Suprapubic skin (tissue), 4 donors: ENCODE measurements around the gene CCDC172. TPM values are rescaled to one million over a fixed set of nuclear protein-coding genes. Genes with fewer than 3 reads are reported as not detected.
"Not testable (repeated sequence)": the region's sequence is repeated elsewhere in the genome, so short reads cannot be mapped to it uniquely, and the experiment has no call there.

Experiments
- DNase-seq, 2 donors: peaks; one replicate each; pipeline ENCODE4 v3.0.0-alpha.2; 2019; ENCODE audit warnings: low spot score in 2 of 2
- H3K27ac ChIP-seq: fragments of 200-600 bp; sonication (generic); one replicate; pipeline ENCODE4 v1.5.1; 2019
- H3K27me3 ChIP-seq: fragments of 200-600 bp; sonication (generic); one replicate; pipeline ENCODE4 v1.5.1; 2019
- H3K36me3 ChIP-seq: fragments of 200-600 bp; sonication (generic); one replicate; pipeline ENCODE4 v1.5.1; 2019
- H3K4me1 ChIP-seq: fragments of 200-600 bp; sonication (generic); one replicate; pipeline ENCODE4 v1.5.1; 2019
- H3K4me3 ChIP-seq: fragments of 200-600 bp; sonication (generic); one replicate; pipeline ENCODE4 v1.5.1; 2019; ENCODE audit warnings: mild to moderate bottlenecking
- H3K9me3 ChIP-seq: fragments of 200-600 bp; sonication (generic); one replicate; pipeline ENCODE4 v1.5.1; 2019
- EP300 ChIP-seq: sonication (generic); formaldehyde crosslinking; IDR thresholded peaks from one replicate; pipeline ENCODE4 v1.6.1; 2017; ENCODE audit warnings: antibody characterized with exemption
- POLR2A ChIP-seq, 2 donors: fragments of 450-650 bp; IDR thresholded peaks; one replicate each; pipeline ENCODE4 v1.6.1; 2017; ENCODE audit warnings: antibody characterized with exemption in 2 of 2, mild to moderate bottlenecking in 2 of 2, moderate library complexity in 2 of 2
- POLR2AphosphoS5 ChIP-seq, 3 donors: sonication (generic); formaldehyde crosslinking; IDR thresholded peaks; one replicate each; pipeline ENCODE4 v1.6.1; 2017; ENCODE audit warnings: antibody characterized with exemption in 3 of 3
- WGBS: methylation state at CpG from one replicate; pipeline ENCODE4 v1.1.5; 2018; 5-methylcytosine and 5-hydroxymethylcytosine counted together
- total RNA-seq, 4 donors: library from RNA; depleted of rRNA; stranded (reverse); fragments of >200 nt; gene quantifications; one replicate each; pipeline ENCODE4 v1.1.0, GENCODE V29; 2016
- TF ChIP-seq, protein P1 (sequence below), 2 donors: fragments of 200-600 bp in 1 of 2; fragments of 450-650 bp in 1 of 2; sonication (generic) in 1 of 2; IDR thresholded peaks; one replicate each; pipeline ENCODE4 v1.5.1; 2016 to 2019; ENCODE audit warnings: antibody characterized with exemption in 2 of 2, mild to moderate bottlenecking in 1 of 2, moderate library complexity in 1 of 2

The CCDC172 gene
- total RNA-seq, 4 donors from 2014 or later: not detected

DNA sequence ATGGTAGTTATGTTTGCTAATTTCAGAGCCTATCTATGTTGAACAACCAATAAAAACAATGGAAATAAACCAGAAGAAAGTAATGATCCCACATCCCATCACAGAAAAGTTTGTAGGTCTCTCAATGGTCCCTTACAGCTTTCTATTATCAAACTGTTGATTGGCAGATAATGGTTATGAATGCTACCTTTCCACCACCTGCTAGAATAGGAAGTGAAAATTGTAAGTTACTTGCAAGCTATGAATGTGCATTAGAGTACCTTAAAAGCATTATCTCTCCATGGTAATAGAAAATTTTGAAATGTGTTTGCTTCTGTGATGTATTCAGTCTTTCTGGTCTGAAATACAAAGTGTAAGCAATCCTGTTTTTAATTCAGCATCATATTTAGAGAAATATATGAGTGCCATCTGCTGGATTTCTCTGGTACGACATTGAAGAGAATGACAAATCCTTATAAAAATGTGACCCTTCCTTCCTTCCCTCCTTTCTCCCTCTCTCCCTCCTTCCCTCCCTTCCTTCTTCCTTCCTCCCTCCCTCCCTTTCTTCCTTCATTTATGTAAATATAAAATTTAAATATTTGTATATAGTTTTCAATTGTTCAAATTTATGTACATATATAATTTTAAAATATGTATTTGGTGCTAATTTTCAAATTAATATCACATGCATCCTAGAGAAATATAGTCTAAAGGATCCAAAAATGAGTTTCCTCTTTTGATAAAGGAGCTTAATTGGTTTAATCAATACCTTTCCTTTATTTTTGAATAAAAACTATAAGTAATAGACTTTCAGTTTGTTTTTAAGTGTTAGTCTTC, 62.0 kb downstream of the CCDC172 start:
- H3K9me3 ChIP-seq: no peaks in the 10 kb centered on the region
- no peaks in the 10 kb centered on the region for H3K4me1 ChIP-seq
- no peak for TF ChIP-seq POLR2A (IDR thresholded peaks at IDR 0.05)
- TF ChIP-seq, protein P1, sequence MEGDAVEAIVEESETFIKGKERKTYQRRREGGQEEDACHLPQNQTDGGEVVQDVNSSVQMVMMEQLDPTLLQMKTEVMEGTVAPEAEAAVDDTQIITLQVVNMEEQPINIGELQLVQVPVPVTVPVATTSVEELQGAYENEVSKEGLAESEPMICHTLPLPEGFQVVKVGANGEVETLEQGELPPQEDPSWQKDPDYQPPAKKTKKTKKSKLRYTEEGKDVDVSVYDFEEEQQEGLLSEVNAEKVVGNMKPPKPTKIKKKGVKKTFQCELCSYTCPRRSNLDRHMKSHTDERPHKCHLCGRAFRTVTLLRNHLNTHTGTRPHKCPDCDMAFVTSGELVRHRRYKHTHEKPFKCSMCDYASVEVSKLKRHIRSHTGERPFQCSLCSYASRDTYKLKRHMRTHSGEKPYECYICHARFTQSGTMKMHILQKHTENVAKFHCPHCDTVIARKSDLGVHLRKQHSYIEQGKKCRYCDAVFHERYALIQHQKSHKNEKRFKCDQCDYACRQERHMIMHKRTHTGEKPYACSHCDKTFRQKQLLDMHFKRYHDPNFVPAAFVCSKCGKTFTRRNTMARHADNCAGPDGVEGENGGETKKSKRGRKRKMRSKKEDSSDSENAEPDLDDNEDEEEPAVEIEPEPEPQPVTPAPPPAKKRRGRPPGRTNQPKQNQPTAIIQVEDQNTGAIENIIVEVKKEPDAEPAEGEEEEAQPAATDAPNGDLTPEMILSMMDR (IDR thresholded peaks at IDR 0.05): peak; percentile 39 to 46
- 0% methylated on average over 1 of the region's 1 CpG for WGBS
- H3K4me3 ChIP-seq: no peak overlapping the region
- no peak for DNase-seq
- no peaks in the 10 kb centered on the region for H3K27me3 ChIP-seq
- H3K36me3 ChIP-seq: no peaks in the 10 kb centered on the region
- no peak overlapping the region for H3K27ac ChIP-seq

DNA sequence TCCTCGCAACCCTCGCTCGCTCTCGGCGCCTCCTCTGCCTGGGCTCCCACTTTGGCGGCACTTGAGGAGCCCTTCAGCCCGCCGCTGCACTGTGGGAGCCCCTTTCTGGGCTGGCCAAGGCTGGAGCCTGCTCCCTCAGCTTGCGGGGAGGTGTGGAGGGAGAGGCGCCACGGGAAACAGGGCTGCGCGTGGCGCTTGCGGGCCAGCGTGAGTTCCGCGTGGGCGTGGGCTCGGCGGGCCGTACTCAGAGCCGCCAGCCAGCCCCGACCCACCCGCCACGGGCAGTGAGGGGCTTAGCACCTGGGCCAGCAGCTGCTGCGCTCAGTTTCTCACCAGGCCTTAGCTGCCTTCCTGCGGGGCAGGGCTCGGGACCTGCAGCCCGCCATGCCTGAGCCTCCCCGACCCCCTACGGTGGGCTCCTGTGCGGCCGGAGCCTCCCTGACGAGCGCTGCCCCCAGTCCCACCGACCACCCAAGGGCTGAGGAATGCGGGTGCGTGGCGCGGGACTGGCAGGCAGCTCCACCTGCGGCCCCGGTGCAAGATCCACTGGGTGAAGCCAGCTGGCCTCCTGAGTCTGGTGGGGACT, 69.1 kb downstream of the CCDC172 start:
- not testable (repeated sequence) for DNase-seq, H3K9me3 ChIP-seq, H3K4me3 ChIP-seq, H3K4me1 ChIP-seq, H3K27ac ChIP-seq, H3K27me3 ChIP-seq, H3K36me3 ChIP-seq
- WGBS: 95% methylated on average over 27 of the region's 43 CpGs

DNA sequence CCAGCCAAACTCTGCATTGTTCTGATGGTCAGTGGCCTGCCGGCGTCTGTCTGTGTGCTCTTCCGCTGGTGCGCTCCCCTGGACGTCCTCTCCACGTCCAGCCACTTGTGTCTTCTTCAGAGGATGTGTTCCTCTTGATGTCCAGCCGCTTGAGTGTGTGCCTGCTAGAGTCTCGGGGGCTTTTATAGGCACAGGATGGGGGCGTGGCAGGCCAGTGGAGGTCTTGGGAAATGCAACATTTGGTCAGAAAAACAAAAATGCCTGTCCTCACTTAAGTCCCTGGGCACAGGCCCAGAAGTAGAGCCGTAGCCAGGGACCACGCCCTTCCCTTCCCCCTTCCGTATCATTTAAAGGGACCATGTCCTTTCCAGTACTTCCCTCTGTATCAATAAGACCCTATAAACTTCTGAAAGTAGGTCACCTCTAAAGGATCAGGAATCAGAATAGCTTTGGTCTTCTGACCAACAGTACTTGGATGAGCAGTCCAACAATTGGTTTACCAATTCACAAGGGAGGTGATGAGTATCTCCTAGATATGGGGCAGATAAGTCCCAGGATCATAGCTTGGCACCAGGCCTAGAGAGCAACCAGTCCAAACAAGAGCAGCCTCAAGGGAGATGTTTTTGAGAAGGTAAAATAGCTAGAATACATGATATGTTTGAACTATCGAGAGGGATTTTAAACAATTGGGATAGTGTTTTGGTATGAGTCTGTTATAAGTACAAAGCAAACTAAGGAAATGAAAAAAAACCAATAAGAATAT, 71.2 kb downstream of the CCDC172 start:
- TF ChIP-seq POLR2A (IDR thresholded peaks at IDR 0.05) (no peak), EP300 (no peak), POLR2AphosphoS5 (IDR thresholded peaks at IDR 0.05) (no peak)
- TF ChIP-seq, protein P1 (IDR thresholded peaks at IDR 0.05): no peak
- no peak overlapping the region for H3K4me3 ChIP-seq
- WGBS: 62% methylated on average over 13 of the region's 13 CpGs
- H3K4me1 ChIP-seq: peaks cover 6% of the 10 kb centered on the region
- H3K27ac ChIP-seq: no peak overlapping the region
- no peaks in the 10 kb centered on the region for H3K27me3 ChIP-seq
- DNase-seq: no peak
- no peaks in the 10 kb centered on the region for H3K36me3 ChIP-seq
- no peaks in the 10 kb centered on the region for H3K9me3 ChIP-seq

DNA sequence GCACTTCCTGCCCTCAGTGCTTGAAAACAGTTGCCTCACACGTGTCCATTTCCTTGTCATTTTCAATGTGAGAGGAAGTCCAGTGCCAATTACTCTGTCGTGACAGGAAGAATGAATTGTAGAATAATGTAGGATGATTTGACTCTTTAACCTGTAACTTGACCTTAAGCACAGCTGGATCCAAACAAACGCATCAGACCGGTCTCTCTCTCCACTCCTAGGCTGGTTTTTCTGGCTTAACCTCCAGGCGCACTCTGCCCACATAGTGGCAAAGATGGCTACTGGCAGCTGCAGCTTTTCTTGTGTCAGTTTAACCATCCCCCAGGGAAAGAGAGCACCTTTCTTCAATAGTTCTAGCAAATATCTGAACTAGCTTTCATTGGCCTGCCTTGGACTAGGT, 74.0 kb downstream of the CCDC172 start:
- Histone ChIP-seq H3K27ac (no peak overlapping the region), H3K9me3 (no peaks in the 10 kb centered on the region), H3K4me3 (no peak overlapping the region), H3K4me1 (peaks cover 6% of the 10 kb centered on the region), H3K36me3 (no peaks in the 10 kb centered on the region), H3K27me3 (no peaks in the 10 kb centered on the region)
- 31% methylated on average over 5 of the region's 5 CpGs for WGBS
- DNase-seq: no peak
- TF ChIP-seq, protein P1 (IDR thresholded peaks at IDR 0.05): no peak
- TF ChIP-seq POLR2AphosphoS5 (IDR thresholded peaks at IDR 0.05) (no peak), EP300 (no peak), POLR2A (IDR thresholded peaks at IDR 0.05) (no peak)

DNA sequence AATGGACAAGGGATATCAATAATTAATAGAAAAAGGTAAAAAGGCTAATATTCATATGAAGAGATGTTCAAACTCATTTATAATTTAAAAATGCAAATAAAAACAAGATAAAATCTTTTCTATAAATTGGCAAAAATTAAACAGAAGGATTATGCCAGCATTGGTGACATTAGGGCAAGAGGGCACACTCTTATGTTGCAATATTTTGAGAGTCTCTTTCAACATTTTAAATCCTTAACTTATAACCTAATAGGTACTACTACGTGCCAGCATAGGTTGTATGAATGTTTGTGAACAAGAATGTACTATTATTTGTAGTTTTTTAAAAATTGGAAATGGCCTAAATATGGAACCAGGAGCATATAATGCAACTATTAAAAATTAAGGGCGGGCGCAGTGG, 78.6 kb downstream of the CCDC172 start:
- H3K36me3 ChIP-seq: no peaks in the 10 kb centered on the region
- H3K4me1 ChIP-seq: no peaks in the 10 kb centered on the region
- no peak overlapping the region for H3K4me3 ChIP-seq
- no peak for DNase-seq
- WGBS: 94% methylated on average over 3 of the region's 3 CpGs
- H3K27ac ChIP-seq: no peak overlapping the region
- H3K27me3 ChIP-seq: no peaks in the 10 kb centered on the region
- no peak for TF ChIP-seq POLR2A (IDR thresholded peaks at IDR 0.05)
- TF ChIP-seq, protein P1 (IDR thresholded peaks at IDR 0.05): no peak
- TF ChIP-seq EP300: no peak
- no peaks in the 10 kb centered on the region for H3K9me3 ChIP-seq
